A673 (cell line): ENCODE measurements around the gene SLC45A1. TPM values are rescaled to one million over a fixed set of nuclear protein-coding genes. Genes with fewer than 3 reads are reported as not detected.
A peak's percentile ranks its signal among the peaks of the same experiment; 100 is the strongest.

Source experiments
- BruUV-seq: library from RNA; stranded (reverse); fragments of 400-500 nt; replicated peaks from 2 replicates; lab custom pipeline; 2021; lab: Mats Ljungman, UMichigan
- CTCF ChIA-PET: fragments of 300-600 bp; sonication (Branson Sonifier 250); formaldehyde crosslinking; loops from one replicate; lab custom pipeline; 2022; ENCODE audit warnings: antibody characterized with exemption; lab: Charles Lee
- POLR2A ChIA-PET: fragments of 300-600 bp; sonication (Branson Sonifier 250); formaldehyde crosslinking; loops from one replicate; lab custom pipeline; 2022; ENCODE audit warnings: antibody characterized with exemption; ENCODE audit not compliant: low non-redundant PET; lab: Charles Lee
- DNase-seq: peaks from one replicate; pipeline ENCODE4 v3.0.0-alpha.2; 2015; ENCODE audit warnings: low spot score
- H3K27ac ChIP-seq: fragments of 200-600 bp; sonication (generic); 2 replicates; pipeline ENCODE4 v1.5.1; 2016; ENCODE audit warnings: mixed run types, low read depth, mild to moderate bottlenecking, mixed read lengths, antibody characterized with exemption, low read length; ENCODE audit not compliant: poor library complexity, severe bottlenecking
- H3K27me3 ChIP-seq: fragments of 200-600 bp; sonication (generic); replicated peaks from 2 replicates; pipeline ENCODE4 v1.6.1; 2017; ENCODE audit warnings: mixed run types, low read depth, mild to moderate bottlenecking, mixed read lengths, antibody characterized with exemption, low read length; ENCODE audit not compliant: insufficient read depth, poor library complexity
- H3K36me3 ChIP-seq: fragments of 200-600 bp; sonication (generic); 2 replicates; pipeline ENCODE4 v1.6.1; 2016; ENCODE audit warnings: mixed run types, mild to moderate bottlenecking, mixed read lengths, antibody characterized with exemption, low read length; ENCODE audit not compliant: insufficient read depth, poor library complexity, severe bottlenecking
- H3K4me1 ChIP-seq: fragments of 200-600 bp; sonication (generic); 2 replicates; pipeline ENCODE4 v1.6.1; 2017; ENCODE audit warnings: mixed run types, mild to moderate bottlenecking, mixed read lengths, antibody characterized with exemption, low read length; ENCODE audit not compliant: insufficient read depth, poor library complexity, severe bottlenecking
- H3K4me3 ChIP-seq: fragments of 200-600 bp; sonication (generic); 2 replicates; pipeline ENCODE4 v1.5.1; 2016; ENCODE audit warnings: low read depth, mixed run types, mild to moderate bottlenecking, mixed read lengths, low read length; ENCODE audit not compliant: poor library complexity, severe bottlenecking
- H3K9me3 ChIP-seq: fragments of 200-600 bp; sonication (generic); 2 replicates; pipeline ENCODE4 v1.6.1; 2016; ENCODE audit warnings: mixed run types, low read depth, mild to moderate bottlenecking, mixed read lengths, antibody characterized with exemption, low read length; ENCODE audit not compliant: poor library complexity, severe bottlenecking
- CTCF ChIP-seq: fragments of 300-800, 200-600 bp; sonication (generic); conservative IDR thresholded peaks from 2 replicates; pipeline ENCODE4 v1.5.1; 2017; ENCODE audit warnings: low read depth, mild to moderate bottlenecking, antibody characterized with exemption, low read length, moderate library complexity, mixed read lengths
- EZH2 ChIP-seq: fragments of 200-600 bp; sonication (generic); IDR thresholded peaks from 2 replicates; pipeline ENCODE4 v1.6.1; 2017; ENCODE audit warnings: borderline replicate concordance, low read depth, mild to moderate bottlenecking, mixed read lengths, antibody characterized with exemption, low read length; ENCODE audit not compliant: poor library complexity, severe bottlenecking
- intact Hi-C: fragments of 100-400 bp; cut with micrococcal nuclease; formaldehyde crosslinking; loops from one replicate; pipeline ENCODE4 v1.10.0; 2022; ENCODE audit not compliant: unreplicated experiment
- total RNA-seq: library from RNA; stranded (reverse); gene quantifications from 2 replicates; pipeline ENCODE4 v1.2.3, GENCODE V29; 2021

The SLC45A1 gene
- total RNA-seq, 1 experiment from 2014 or later, result 0.82 TPM

- TF ChIP-seq CTCF (no peak), EZH2 (no peak)
- intact Hi-C loops, result no loop called here
- H3K27me3 ChIP-seq, result no peaks in the 10 kb centered on the region
- ChIA-PET POLR2A (interaction anchor here (0.6 kb wide), 2 partner anchors 240 to 852 kb away, joined by 3 to 4 read pairs; no protein-coding TSS in a partner anchor), CTCF (interaction anchor here (1.0 kb wide), 1 partner anchor 362 kb away, joined by 3 read pairs; no protein-coding TSS in a partner anchor)
- peak overlapping the region; percentile 83 for H3K27ac ChIP-seq
- BruUV-seq, result no TSS peak
- peak; percentile 71 for DNase-seq
- H3K9me3 ChIP-seq, result no peaks in the 10 kb centered on the region
- H3K4me3 ChIP-seq, result no peak overlapping the region
- peaks cover 62% of the 10 kb centered on the region for H3K4me1 ChIP-seq
- H3K36me3 ChIP-seq, result peaks cover 43% of the 10 kb centered on the region
Measured at GRCh38 chr1:8364528-8365442, 46.9 kb downstream of the SLC45A1 start.

GRCh38 chr1:8365661-8366362 lies 47.9 kb downstream of the SLC45A1 start:
- no peaks in the 10 kb centered on the region for H3K9me3 ChIP-seq
- ChIA-PET POLR2A (no interaction called here), CTCF (no interaction called here)
- H3K36me3 ChIP-seq, result peaks cover 36% of the 10 kb centered on the region
- no TSS peak for BruUV-seq
- peak overlapping the region; percentile 11 for H3K27ac ChIP-seq
- no peak for DNase-seq
- no peaks in the 10 kb centered on the region for H3K27me3 ChIP-seq
- no peak for TF ChIP-seq EZH2
- TF ChIP-seq CTCF, result no peak
- H3K4me3 ChIP-seq, result no peak overlapping the region
- intact Hi-C loops, result no loop called here
- peaks cover 72% of the 10 kb centered on the region for H3K4me1 ChIP-seq

DNA sequence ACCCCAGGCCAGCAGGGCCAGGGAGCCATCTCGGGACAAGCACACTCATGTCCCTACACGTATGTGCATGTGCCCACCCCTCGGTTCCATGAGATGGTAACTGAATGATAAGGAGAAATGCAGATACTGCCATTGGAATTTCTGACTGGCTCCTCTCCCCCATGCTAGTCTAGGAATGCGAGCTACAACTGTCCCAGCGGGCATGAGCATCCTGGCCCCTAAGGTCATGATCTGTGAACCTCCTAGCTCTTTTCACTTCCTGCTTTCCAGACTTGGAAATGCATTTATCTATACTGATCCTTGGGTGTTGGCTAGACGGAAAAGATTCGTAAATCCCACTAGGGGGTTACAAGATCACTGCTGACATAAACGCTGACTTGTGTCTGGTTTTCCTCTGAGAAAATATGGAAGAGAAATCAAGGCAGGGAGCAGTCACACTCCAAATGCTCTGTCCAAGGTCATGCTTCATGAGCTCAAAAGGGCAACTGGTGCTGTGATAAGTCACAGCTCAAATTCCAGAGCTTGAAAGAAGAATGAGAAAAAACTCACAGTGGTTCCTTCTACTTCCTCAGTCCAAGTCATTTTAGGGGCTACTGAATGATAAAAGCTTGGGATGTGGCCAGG lies 49.8 kb downstream of the SLC45A1 start:
- DNase-seq, result no peak
- intact Hi-C loops, result no loop called here
- H3K27me3 ChIP-seq, result no peaks in the 10 kb centered on the region
- H3K27ac ChIP-seq, result no peak overlapping the region
- BruUV-seq, result no TSS peak
- no peak for TF ChIP-seq EZH2
- TF ChIP-seq CTCF, result no peak
- ChIA-PET POLR2A (no interaction called here), CTCF (no interaction called here)
- peaks cover 18% of the 10 kb centered on the region for H3K36me3 ChIP-seq
- H3K9me3 ChIP-seq, result no peaks in the 10 kb centered on the region
- peaks cover 89% of the 10 kb centered on the region for H3K4me1 ChIP-seq
- H3K4me3 ChIP-seq, result no peak overlapping the region
